ENCODE data around the gene NMNAT1.
"Not testable (repeated sequence)": the region's sequence is repeated elsewhere in the genome, so short reads cannot be mapped to it uniquely, and the experiment has no call there.

The NMNAT1 gene

DNA sequence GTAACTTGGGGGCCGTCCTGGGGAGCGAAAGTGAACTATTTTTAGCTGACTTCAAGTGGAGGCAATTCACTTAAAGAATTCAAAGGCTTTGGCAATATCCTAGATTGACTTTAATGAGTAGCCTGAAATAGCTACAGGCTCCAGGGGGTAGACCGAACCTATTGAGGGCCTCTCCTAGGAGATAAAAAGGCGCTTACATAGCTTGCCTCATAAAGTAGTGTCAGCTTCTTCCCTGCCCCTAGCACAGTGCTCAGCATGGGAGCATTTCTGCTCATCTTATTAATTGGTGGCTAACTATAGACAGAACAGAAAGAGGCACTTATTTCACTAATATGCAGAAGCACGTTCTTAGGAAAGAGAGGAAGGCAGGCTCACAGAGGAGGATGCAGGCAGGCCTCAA is 20.9 kb upstream of the NMNAT1 start:
- no peak for DNase-seq

GRCh38 chr1:9927259-9927658 is 16.0 kb upstream of the NMNAT1 start:
- DNase-seq = no peak

DNA sequence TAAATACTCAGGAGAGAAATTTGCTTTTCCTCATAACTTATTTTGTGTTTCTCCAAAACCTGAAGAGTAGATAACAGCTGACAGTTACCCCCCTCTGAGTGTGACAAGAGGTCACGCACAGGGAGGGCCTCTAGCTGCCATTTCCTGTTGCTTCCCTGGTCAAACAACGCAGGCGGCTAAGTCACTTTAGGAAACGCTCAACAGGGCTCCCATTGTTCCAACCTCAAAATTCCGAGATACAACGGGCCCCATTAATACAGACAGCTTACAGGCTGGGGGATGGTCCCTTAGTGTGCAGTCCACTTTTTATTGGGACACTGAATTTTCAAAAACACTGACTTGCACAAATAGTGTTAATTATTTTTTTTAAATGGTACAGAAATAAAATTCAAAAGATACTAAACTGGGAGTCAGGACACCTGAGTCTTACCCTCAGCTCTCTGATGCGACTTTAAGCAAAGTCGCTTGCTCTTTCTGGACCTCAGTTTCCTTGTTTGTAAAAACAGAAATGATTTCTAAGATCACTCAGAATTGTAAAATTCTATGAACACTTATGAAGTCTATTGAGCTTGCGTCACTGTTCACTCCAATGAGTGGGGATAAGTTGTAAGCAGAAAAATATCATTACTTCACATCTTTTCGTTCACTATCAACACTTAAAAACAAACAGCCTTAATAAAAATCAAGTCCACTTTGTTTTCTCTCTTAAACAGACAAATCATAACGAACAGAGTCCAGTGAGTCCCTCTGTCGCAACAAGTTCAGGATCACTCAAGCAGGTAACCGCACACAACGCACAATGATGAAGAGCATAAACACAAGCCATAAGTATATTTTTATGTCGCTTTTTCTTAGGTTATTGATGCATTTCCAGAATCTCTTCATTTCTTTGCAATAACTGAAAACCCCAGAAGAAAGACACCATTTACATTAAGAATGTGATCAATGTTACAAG is 13.6 kb upstream of the NMNAT1 start:
- no peak for DNase-seq

GRCh38 chr1:9942399-9942938 is 806 bp upstream of the NMNAT1 start:
- DNase-seq = peak; percentile 48

GRCh38 chr1:9946315-9946714 is 3.0 kb downstream of the NMNAT1 start:
- DNase-seq = no peak

DNA sequence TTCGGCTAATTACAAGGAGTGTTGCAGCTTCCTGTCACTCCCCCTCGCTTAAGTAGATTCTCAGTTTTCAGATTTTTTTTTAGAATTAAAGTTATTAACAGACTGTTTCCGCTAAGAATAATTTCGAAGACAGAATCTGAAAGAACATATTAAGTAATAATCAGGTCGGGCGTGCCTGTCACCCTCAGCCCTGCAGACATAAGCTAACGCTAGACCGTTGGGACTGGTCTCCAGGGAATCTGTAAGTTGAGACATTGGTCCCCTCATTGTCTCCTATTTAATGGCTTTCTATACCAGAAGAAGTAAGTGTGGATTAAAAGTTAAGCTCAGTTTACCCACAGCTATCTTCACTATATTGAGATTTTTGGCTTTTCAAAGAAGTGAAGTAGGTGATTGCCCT is 14.5 kb downstream of the NMNAT1 start:
- no peak for DNase-seq

DNA sequence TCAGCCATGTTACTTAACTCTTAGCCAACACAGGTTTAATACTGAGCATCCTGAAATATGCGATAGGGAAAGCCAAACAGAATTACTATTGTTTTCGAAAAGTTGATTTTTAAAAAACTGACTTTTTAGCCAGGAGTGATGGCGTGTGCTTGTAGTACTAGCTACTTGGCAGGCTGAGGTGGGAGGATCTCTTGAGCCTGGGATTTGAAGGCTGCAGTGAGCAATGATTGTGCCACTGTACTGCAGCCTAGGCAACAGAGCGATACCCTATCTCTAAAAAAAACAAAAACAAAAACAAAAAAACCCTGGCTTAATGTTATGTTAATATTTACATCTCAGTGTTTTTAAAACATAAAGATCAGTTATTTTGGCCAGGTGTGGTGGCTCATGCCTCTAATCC is 16.7 kb downstream of the NMNAT1 start:
- DNase-seq = no peak

GRCh38 chr1:9960706-9961562 is 17.7 kb downstream of the NMNAT1 start:
- no peak for DNase-seq

DNA sequence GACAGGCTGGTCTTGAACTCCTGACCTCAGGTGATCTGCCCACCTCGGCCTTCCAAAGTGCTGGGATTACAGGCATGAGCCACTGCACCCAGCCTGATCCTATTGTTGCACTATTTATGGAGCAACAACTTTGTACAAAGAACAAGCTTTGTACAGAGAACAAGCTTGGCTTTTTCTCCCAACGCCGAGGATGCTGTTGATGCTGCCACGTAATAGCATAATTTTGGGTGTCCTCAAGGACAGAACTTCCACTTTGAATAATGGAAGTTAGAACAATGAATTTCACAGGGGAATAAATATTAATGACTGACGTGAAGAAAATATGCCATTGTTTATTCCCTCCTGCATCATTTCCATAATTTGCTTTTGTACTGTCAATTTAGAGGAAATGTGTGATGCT is 41.0 kb downstream of the NMNAT1 start:
- no peak for DNase-seq

DNA sequence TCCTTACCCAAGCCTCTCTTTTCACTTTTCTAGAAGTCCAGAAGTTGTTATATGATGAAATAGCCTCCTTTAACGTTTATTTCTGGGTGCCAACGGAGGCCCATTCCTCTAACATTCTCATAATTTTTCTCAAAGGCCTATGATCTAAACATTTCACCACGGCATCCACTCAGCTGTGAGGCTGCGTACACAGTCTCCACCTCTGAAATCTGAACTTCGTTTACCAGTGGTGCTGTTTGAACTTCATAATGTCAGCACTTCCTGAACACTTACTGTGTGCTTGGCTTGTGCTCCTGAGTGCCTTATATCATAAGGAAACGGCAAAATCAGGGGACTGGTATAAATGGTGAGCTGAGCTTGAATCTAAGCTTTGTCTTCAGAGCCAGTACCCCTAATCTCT is 41.7 kb downstream of the NMNAT1 start:
- DNase-seq = no peak

DNA sequence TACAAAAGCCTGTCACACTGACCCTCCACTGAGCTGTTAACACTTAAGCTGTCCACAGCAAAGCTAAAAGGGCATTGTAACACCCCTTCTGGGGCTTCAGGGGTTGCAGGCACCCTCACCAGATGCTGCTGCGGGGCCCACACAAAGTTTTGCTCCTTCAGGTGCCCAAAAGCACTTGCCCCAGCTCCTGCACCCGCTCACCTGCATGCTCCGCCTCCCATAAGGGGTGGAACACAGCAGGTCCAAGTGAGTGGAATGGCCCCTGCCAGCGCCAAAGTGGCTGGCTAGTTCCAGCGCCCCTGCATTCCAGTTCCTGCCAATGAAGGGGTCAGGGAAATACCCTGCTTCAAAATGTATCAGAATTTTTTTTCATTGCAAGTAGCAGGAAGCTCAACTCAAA is 46.5 kb downstream of the NMNAT1 start:
- DNase-seq = no peak

GRCh38 chr1:9990944-9991343 is 47.7 kb downstream of the NMNAT1 start:
- no peak for DNase-seq

GRCh38 chr1:9992910-9993309 is 49.6 kb downstream of the NMNAT1 start:
- no peak for DNase-seq

DNA sequence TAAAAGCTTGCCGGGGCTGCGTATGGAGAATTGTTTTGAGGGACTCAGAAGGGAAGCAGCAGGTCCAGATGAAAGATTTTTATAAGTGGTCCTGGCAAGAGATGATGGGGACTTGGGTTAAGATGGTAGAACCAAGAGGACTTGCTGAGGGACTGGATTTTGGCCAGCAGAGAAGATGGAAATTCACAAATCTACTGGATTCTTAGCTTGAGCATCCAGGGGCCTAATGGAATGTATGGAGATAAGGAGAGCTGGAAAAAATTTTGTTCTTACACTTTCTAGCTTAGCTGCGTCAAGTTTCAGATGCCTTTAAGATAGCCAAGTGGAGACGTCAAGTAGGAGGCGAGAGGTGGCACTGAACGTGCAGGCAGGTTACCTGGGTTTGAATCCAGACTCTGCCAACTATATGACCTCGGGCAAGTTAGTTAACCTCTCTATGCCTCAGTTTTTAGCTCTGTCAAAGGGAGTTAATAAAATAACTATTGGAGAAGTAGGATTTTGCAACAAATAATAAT is 50.3 kb downstream of the NMNAT1 start:
- DNase-seq = no peak

GRCh38 chr1:9996624-9997582 is 53.6 kb downstream of the NMNAT1 start, which contains the start of gene RBP7:
RBP7 (plus strand) TSS chr1:9997228; CDS start chr1:9997259, 31 bp downstream.
- DNase-seq = no peak

DNA sequence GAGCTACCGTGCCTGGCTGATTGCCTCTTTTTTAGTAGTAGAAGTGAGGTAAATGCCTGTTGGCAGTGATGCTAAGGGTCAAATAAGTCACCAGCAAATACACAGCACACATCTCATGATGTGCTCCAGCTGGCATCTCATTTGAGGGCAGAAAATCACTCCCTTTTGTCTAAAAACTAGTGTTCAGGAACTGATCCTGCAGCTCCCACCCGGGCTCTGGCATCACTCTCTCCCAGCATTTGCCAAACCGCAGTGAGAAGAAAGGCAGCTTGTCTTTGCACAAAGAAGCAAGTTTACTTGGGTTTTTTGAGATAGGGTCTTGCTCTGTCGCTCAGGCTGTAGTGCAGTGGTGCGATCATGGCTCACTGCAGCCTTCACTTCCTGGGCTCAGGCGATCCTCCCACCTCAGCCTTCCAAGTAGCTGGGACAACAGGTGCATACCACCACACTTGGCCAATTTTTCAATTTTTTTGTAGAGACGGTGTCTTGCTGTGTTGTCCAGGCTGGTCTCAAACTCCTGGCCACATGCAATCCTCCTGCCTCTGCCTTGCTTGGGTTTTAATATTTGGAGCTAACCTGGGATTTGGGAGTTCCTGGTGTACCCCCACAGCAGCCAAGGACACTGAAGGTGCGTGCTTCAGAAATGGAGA is 57.9 kb downstream of the NMNAT1 start:
- DNase-seq = no peak

DNA sequence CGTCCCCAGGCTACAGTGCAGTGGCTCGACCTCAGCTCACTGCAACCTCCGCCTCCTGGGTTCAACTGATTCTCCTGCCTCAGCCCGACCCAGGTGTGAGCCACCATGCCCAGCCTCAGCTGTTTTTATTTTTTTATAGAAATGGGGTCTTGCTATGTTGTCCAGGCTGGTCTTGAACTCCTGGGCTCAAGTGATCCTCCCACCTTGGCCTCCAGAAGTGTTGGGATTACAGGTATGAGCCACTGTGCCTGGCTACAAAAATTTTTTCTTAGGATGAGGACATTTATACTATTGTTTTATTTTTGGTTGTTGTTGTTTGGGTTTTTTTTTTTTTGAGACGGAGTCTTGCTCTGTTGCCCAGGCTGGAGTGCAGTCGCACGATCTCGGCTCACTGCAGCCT is 62.0 kb downstream of the NMNAT1 start:
- DNase-seq = not testable (repeated sequence)

DNA sequence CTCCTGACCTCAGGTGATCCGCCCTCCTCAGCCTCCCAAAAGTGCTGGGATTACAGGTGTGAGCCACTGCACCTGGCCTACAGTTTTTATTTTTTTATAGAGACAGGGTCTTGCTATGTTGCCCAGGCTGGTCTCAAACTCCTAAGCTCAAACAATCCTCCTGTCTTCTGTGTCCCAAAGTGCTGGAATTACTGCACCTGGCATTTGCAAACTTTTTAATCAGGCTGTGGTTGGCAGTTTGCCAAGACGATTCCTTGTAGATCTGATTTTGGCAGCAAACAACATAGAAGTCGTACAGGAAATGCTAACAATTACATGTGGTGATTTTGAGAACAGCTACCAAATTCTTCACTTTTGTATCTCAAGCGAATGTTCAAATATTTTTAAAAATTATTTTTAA is 63.9 kb downstream of the NMNAT1 start:
- DNase-seq = no peak

- no peak for DNase-seq
These were observed 70.7 kb downstream of the NMNAT1 start for GRCh38 chr1:10014016-10014415.

DNA sequence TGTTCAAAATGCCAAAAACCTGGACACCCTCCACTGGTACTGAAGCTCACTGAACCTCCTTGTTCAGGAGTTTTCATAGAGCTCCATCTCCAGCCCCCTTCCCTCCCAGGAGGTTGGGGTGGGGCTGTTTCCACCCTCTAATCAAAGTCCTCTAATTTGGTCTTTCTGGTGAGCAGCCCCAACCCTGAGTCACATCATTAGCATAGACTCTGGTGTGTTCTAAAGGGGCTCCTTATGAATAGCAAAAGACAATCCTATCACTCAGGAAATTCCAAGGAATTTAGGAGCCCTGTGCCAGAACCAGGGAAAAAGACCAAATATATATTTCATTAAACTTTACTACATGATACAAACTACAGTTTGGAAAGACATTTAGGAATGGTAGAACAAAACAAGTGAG is 76.3 kb downstream of the NMNAT1 start:
- no peak for DNase-seq

DNA sequence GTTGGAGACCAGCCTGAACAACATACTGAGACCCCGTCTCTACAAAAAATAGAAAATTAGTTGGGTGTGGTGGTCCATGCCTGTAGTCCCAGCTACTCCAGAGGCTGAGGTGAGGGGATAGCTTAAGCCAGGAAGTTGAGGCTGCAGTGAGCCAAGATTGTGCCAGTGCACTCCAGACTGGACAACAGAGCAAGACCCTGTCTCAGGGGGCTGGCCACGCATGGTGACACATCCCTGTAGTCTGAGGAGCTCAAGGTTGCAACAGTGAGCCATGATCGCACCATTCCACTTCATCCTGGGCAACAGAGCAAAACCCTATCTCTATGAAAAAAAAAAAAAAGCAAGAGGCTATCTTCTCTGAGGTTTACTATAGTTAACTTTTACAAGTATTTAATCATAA is 76.8 kb downstream of the NMNAT1 start:
- no peak for DNase-seq

GRCh38 chr1:10020678-10021077 is 77.4 kb downstream of the NMNAT1 start:
- not testable (repeated sequence) for DNase-seq

All from CD4-positive, alpha-beta T cell treated with Interleukin-4 for 4 hours (primary cell).